Myocyte (in vitro differentiated cells): Measurements from ENCODE around the gene EBI3. TPM values are rescaled to one million over a fixed set of nuclear protein-coding genes. Genes with fewer than 3 reads are reported as not detected.
A peak's percentile ranks its signal among the peaks of the same experiment; 100 is the strongest.
"Not testable (repeated sequence)": the region's sequence is repeated elsewhere in the genome, so short reads cannot be mapped to it uniquely, and the experiment has no call there.

Experiments
- DNase-seq: peaks from one replicate; pipeline ENCODE4 v3.0.0-alpha.2; 2012; ENCODE audit warnings: low read depth
- total RNA-seq: library from RNA; depleted of rRNA; stranded (reverse); fragments of >200 nt; gene quantifications from 2 replicates; pipeline ENCODE4 v1.2.3, GENCODE V29; 2014

Gene EBI3
- total RNA-seq, 1 donor from 2014 or later = 0.11 TPM

GRCh38 chr19:4274321-4274686 lies 45.0 kb downstream of the EBI3 start:
- not testable (repeated sequence) for DNase-seq

GRCh38 chr19:4277191-4277696 lies 47.9 kb downstream of the EBI3 start:
- no peak for DNase-seq

GRCh38 chr19:4278010-4278409 lies 48.7 kb downstream of the EBI3 start:
- DNase-seq = peak; percentile 87

GRCh38 chr19:4278419-4279266 lies 49.3 kb downstream of the EBI3 start, which contains the start of gene SHD:
SHD (plus strand) TSS chr19:4279266; CDS start chr19:4280064, 798 bp downstream.
- peak; percentile 97 for DNase-seq

- DNase-seq = no peak
These were observed 49.9 kb downstream of the EBI3 start for GRCh38 chr19:4279267-4279529.

- DNase-seq = no peak
These were observed 50.5 kb downstream of the EBI3 start for GRCh38 chr19:4279530-4280422.

- DNase-seq = peak; percentile 68
These were observed 55.0 kb downstream of the EBI3 start for GRCh38 chr19:4284176-4284958.

- DNase-seq = no peak
These were observed 55.7 kb downstream of the EBI3 start for GRCh38 chr19:4284974-4285373.

GRCh38 chr19:4286141-4286540 lies 56.8 kb downstream of the EBI3 start:
- DNase-seq = not testable (repeated sequence)

Other genes with a start within 250 kb of the EBI3 start
- 2,539 and 2,715 TPM in 2 replicates for gene EEF2, start 244.1 kb upstream of the EBI3 start, total RNA-seq
- gene PIAS4, start 221.8 kb upstream of the EBI3 start, total RNA-seq = 18.0 and 22.2 TPM in 2 replicates
- gene ZBTB7A, start 162.6 kb upstream of the EBI3 start, total RNA-seq = 30.1 and 37.1 TPM in 2 replicates
- gene MAP2K2, start 105.4 kb upstream of the EBI3 start, total RNA-seq = 201 and 224 TPM in 2 replicates
- gene CREB3L3, start 75.9 kb upstream of the EBI3 start, total RNA-seq = not detected in 2 replicates
- gene SIRT6, start 47.0 kb upstream of the EBI3 start, total RNA-seq = 19.3 and 22.4 TPM in 2 replicates
- gene ANKRD24, start 46.8 kb upstream of the EBI3 start, total RNA-seq = 0.53 and 1.4 TPM in 2 replicates
- gene YJU2, start 17.6 kb downstream of the EBI3 start, total RNA-seq = 13.3 and 17.2 TPM in 2 replicates
- 839 and 1,129 TPM in 2 replicates for gene SHD, start 49.7 kb downstream of the EBI3 start, total RNA-seq
- gene TMIGD2, start 72.9 kb downstream of the EBI3 start, total RNA-seq = 0.57 TPM in 1 of 2 replicates, not detected in the other
- gene FSD1, start 75.1 kb downstream of the EBI3 start, total RNA-seq = 2.3 and 2.6 TPM in 2 replicates
- 3.1 and 4.5 TPM in 2 replicates for gene STAP2, start 109.3 kb downstream of the EBI3 start, total RNA-seq
- gene MPND, start 114.0 kb downstream of the EBI3 start, total RNA-seq = 2.2 and 2.7 TPM in 2 replicates
- 179 and 258 TPM in 2 replicates for gene SH3GL1, start 171.0 kb downstream of the EBI3 start, total RNA-seq
- 3.1 TPM in 2 replicates for gene CHAF1A, start 173.1 kb downstream of the EBI3 start, total RNA-seq
- gene UBXN6, start 228.3 kb downstream of the EBI3 start, total RNA-seq = 85.4 and 119 TPM in 2 replicates
- 43.8 and 59.1 TPM in 2 replicates for gene HDGFL2, start 242.8 kb downstream of the EBI3 start, total RNA-seq